Naive B cell (primary cell): ENCODE measurements around the gene LCN10. TPM values are rescaled to one million over a fixed set of nuclear protein-coding genes. Genes with fewer than 3 reads are reported as not detected.
"Not testable (repeated sequence)": the region's sequence is repeated elsewhere in the genome, so short reads cannot be mapped to it uniquely, and the experiment has no call there.

Experiments
- ATAC-seq, 2 donors: fragments of 150-1000 bp; cut with Tn5 transposase; 2 replicates each; pipeline ENCODE4 v1.10.0; 2021; ENCODE audit warnings: low read depth in 2 of 2, mild to moderate bottlenecking in 2 of 2, moderate library complexity in 2 of 2
- DNase-seq: peaks from one replicate; pipeline ENCODE4 v3.0.0; 2022
- H3K27ac Mint-ChIP-seq, 6 donors: one replicate each; pipeline ENCODE4 v1.8.0; 2020 to 2022; ENCODE audit warnings: mild to moderate bottlenecking in 6 of 6, mixed read lengths in 6 of 6, moderate library complexity in 5 of 6, inconsistent platforms in 2 of 6
- H3K27me3 Mint-ChIP-seq, 3 donors: one replicate each; pipeline ENCODE4 v1.8.0; 2021 to 2022; ENCODE audit warnings: mixed read lengths in 3 of 3, mild to moderate bottlenecking in 1 of 3
- H3K36me3 Mint-ChIP-seq, 2 donors: one replicate each; pipeline ENCODE4 v1.8.0; 2020 to 2022; ENCODE audit warnings: mixed read lengths in 2 of 2, inconsistent platforms in 1 of 2, mild to moderate bottlenecking in 1 of 2
- H3K4me1 Mint-ChIP-seq, 3 donors: one replicate each; pipeline ENCODE4 v1.8.0; 2020 to 2022; ENCODE audit warnings: mixed read lengths in 3 of 3, inconsistent platforms in 1 of 3, mild to moderate bottlenecking in 1 of 3, moderate library complexity in 1 of 3
- H3K4me3 Mint-ChIP-seq, 8 donors: one replicate each; pipeline ENCODE4 v1.8.0; 2020 to 2022; ENCODE audit warnings: mild to moderate bottlenecking in 8 of 8, mixed read lengths in 8 of 8, moderate library complexity in 8 of 8, inconsistent platforms in 2 of 8
- H3K9me3 Mint-ChIP-seq, 7 donors: one replicate each; pipeline ENCODE4 v1.8.0; 2020 to 2022; ENCODE audit warnings: mixed read lengths in 7 of 7, mild to moderate bottlenecking in 5 of 7, inconsistent platforms in 2 of 7, moderate library complexity in 1 of 7
- polyA plus RNA-seq, 6 donors: library from polyadenylated mRNA; unstranded; fragments of 300-500 nt; fragmentation: Illumina TruSeq; gene quantifications; one replicate each; pipeline ENCODE4 v1.2.3, GENCODE V29; 2021; ENCODE audit warnings: low read depth in 6 of 6

LCN10 gene
- polyA plus RNA-seq, 6 donors from 2014 or later: 46.1 to 86.0 (median 65.3) TPM

GRCh38 chr9:136714893-136715274 lies 27.9 kb downstream of the LCN10 start:
- Mint-ChIP-seq H3K9me3 (no peaks in the 10 kb centered on the region), H3K4me1 (peaks cover 31 to 51% (median 44%) of the 10 kb centered on the region in 3 donors), H3K36me3 (no peaks in the 10 kb centered on the region)

GRCh38 chr9:136714096-136714892 lies 28.4 kb downstream of the LCN10 start:
- peaks cover 0 to 15% (median 0%) of the 10 kb centered on the region in 3 donors for H3K27me3 Mint-ChIP-seq
- H3K4me3 Mint-ChIP-seq: peak overlapping the region in 7 of 8 donors; percentile 69 to 89 (median 85)
- DNase-seq: no peak
- peaks cover 31 to 49% (median 43%) of the 10 kb centered on the region in 3 donors for H3K4me1 Mint-ChIP-seq
- no peaks in the 10 kb centered on the region for H3K36me3 Mint-ChIP-seq
- peak overlapping the region in 3 of 6 donors; percentile 75 to 84 (median 79) for H3K27ac Mint-ChIP-seq
- H3K9me3 Mint-ChIP-seq: no peaks in the 10 kb centered on the region
- ATAC-seq: peak in 1 of 2 donors; percentile 21

More at GRCh38 chr9:136714893-136715274, 27.9 kb downstream of the LCN10 start:
- no peak for DNase-seq
- Mint-ChIP-seq H3K4me3 (peak overlapping the region in 5 of 8 donors; percentile 69 to 89 (median 82)), H3K27ac (peak overlapping the region in 2 of 6 donors; percentile 56 to 79), H3K27me3 (peaks cover 0 to 15% (median 0%) of the 10 kb centered on the region in 3 donors)
- no peak for ATAC-seq

- ATAC-seq (no peak), DNase-seq (no peak)
- Mint-ChIP-seq H3K9me3 (no peaks in the 10 kb centered on the region), H3K27me3 (peaks cover 0 to 15% (median 0%) of the 10 kb centered on the region in 3 donors), H3K4me1 (peaks cover 29 to 41% (median 39%) of the 10 kb centered on the region in 3 donors), H3K4me3 (peak overlapping the region; percentile 41 to 89 (median 83)), H3K36me3 (no peaks in the 10 kb centered on the region), H3K27ac (peak overlapping the region in 3 of 6 donors; percentile 63 to 79 (median 72))
These were observed 29.2 kb downstream of the LCN10 start for GRCh38 chr9:136713550-136713949.

GRCh38 chr9:136712690-136713544 lies 29.8 kb downstream of the LCN10 start:
- H3K9me3 Mint-ChIP-seq: no peaks in the 10 kb centered on the region
- peaks cover 25 to 37% (median 32%) of the 10 kb centered on the region in 3 donors for H3K4me1 Mint-ChIP-seq
- no peak for ATAC-seq

GRCh38 chr9:136711751-136712689 lies 30.7 kb downstream of the LCN10 start, which contains the start of gene DIPK1B:
TSS of gene DIPK1B (plus strand) at chr9:136712572. CDS start at chr9:136712666, 94 bp downstream.
- H3K4me1 Mint-ChIP-seq: peaks cover 23 to 32% (median 29%) of the 10 kb centered on the region in 3 donors
- ATAC-seq (peak; percentile 63 to 69), DNase-seq (no peak)
- H3K9me3 Mint-ChIP-seq: no peaks in the 10 kb centered on the region
- H3K27me3 Mint-ChIP-seq: peaks cover 0 to 20% (median 0%) of the 10 kb centered on the region in 3 donors
- H3K36me3 Mint-ChIP-seq: no peaks in the 10 kb centered on the region
- peak within 1 kb of the TSS in 5 of 6 donors; percentile 37 to 79 (median 63) for H3K27ac Mint-ChIP-seq
- peak within 1 kb of the TSS; percentile 79 to 90 (median 87) for H3K4me3 Mint-ChIP-seq

More at GRCh38 chr9:136712690-136713544, 29.8 kb downstream of the LCN10 start:
- H3K27ac Mint-ChIP-seq: peak overlapping the region in 2 of 6 donors; percentile 63 to 79
- no peak for DNase-seq
- peaks cover 0 to 20% (median 0%) of the 10 kb centered on the region in 3 donors for H3K27me3 Mint-ChIP-seq
- peak overlapping the region; percentile 41 to 89 (median 83) for H3K4me3 Mint-ChIP-seq
- H3K36me3 Mint-ChIP-seq: no peaks in the 10 kb centered on the region

GRCh38 chr9:136711219-136711648 lies 31.5 kb downstream of the LCN10 start:
- peak overlapping the region in 3 of 6 donors; percentile 53 to 78 (median 70) for H3K27ac Mint-ChIP-seq
- H3K9me3 Mint-ChIP-seq: not testable (repeated sequence)

GRCh38 chr9:136710543-136710942 lies 32.2 kb downstream of the LCN10 start:
- Mint-ChIP-seq H3K27ac (peak overlapping the region in 3 of 6 donors; percentile 10 to 78 (median 53)), H3K4me1 (peaks cover 18 to 26% (median 24%) of the 10 kb centered on the region in 3 donors), H3K4me3 (peak overlapping the region in 4 of 8 donors; percentile 40 to 90 (median 82)), H3K9me3 (no peaks in the 10 kb centered on the region), H3K27me3 (peaks cover 0 to 20% (median 4%) of the 10 kb centered on the region in 3 donors), H3K36me3 (no peaks in the 10 kb centered on the region)
- DNase-seq: no peak
- no peak for ATAC-seq

More at GRCh38 chr9:136711219-136711648, 31.5 kb downstream of the LCN10 start:
- not testable (repeated sequence) for H3K36me3 Mint-ChIP-seq, ATAC-seq, DNase-seq
- peaks cover 0 to 20% (median 0%) of the 10 kb centered on the region in 3 donors for H3K27me3 Mint-ChIP-seq
- H3K4me1 Mint-ChIP-seq: peaks cover 23 to 32% (median 29%) of the 10 kb centered on the region in 3 donors
- H3K4me3 Mint-ChIP-seq: peak overlapping the region; percentile 79 to 90 (median 85)

- Mint-ChIP-seq H3K27me3 (peaks cover 0 to 20% (median 4%) of the 10 kb centered on the region in 3 donors), H3K9me3 (no peaks in the 10 kb centered on the region), H3K4me1 (peaks cover 17 to 22% (median 20%) of the 10 kb centered on the region in 3 donors), H3K4me3 (no peak overlapping the region), H3K27ac (no peak overlapping the region), H3K36me3 (no peaks in the 10 kb centered on the region)
- ATAC-seq (no peak), DNase-seq (no peak)
These were observed 33.2 kb downstream of the LCN10 start for GRCh38 chr9:136709454-136710109.

GRCh38 chr9:136707849-136708517 lies 34.8 kb downstream of the LCN10 start:
- DNase-seq: no peak
- Mint-ChIP-seq H3K4me1 (peaks cover 12 to 19% (median 18%) of the 10 kb centered on the region in 3 donors), H3K36me3 (no peaks in the 10 kb centered on the region), H3K27ac (peak overlapping the region in 3 of 6 donors; percentile 51 to 82 (median 59)), H3K9me3 (no peaks in the 10 kb centered on the region), H3K4me3 (no peak overlapping the region), H3K27me3 (peaks cover 0 to 24% (median 4%) of the 10 kb centered on the region in 3 donors)
- ATAC-seq: no peak

GRCh38 chr9:136707011-136707410 lies 35.7 kb downstream of the LCN10 start:
- ATAC-seq (no peak), DNase-seq (no peak)
- H3K4me3 Mint-ChIP-seq: no peak overlapping the region
- H3K4me1 Mint-ChIP-seq: peaks cover 12 to 26% (median 22%) of the 10 kb centered on the region in 3 donors
- H3K27ac Mint-ChIP-seq: peak overlapping the region in 1 of 6 donors; percentile 39
- no peaks in the 10 kb centered on the region for H3K9me3 Mint-ChIP-seq
- H3K27me3 Mint-ChIP-seq: peaks cover 0 to 24% (median 4%) of the 10 kb centered on the region in 3 donors
- H3K36me3 Mint-ChIP-seq: no peaks in the 10 kb centered on the region

- Mint-ChIP-seq H3K27me3 (peaks cover 0 to 20% (median 4%) of the 10 kb centered on the region in 3 donors), H3K9me3 (no peaks in the 10 kb centered on the region), H3K27ac (peak overlapping the region in 3 of 6 donors; percentile 6 to 84 (median 31)), H3K4me3 (peak overlapping the region in 1 of 8 donors; percentile 1), H3K36me3 (no peaks in the 10 kb centered on the region), H3K4me1 (peaks cover 20 to 31% (median 30%) of the 10 kb centered on the region in 3 donors)
- ATAC-seq (no peak), DNase-seq (no peak)
These were observed 37.2 kb downstream of the LCN10 start for GRCh38 chr9:136705564-136705963.
